A673 (cell line): ENCODE data around the gene UNC79.

Source experiments
- CTCF ChIP-seq: fragments of 300-800, 200-600 bp; sonication (generic); conservative IDR thresholded peaks from 2 replicates; pipeline ENCODE4 v1.5.1; 2017; ENCODE audit warnings: low read depth, mild to moderate bottlenecking, antibody characterized with exemption, low read length, moderate library complexity, mixed read lengths
- EZH2 ChIP-seq: fragments of 200-600 bp; sonication (generic); IDR thresholded peaks from 2 replicates; pipeline ENCODE4 v1.6.1; 2017; ENCODE audit warnings: borderline replicate concordance, low read depth, mild to moderate bottlenecking, mixed read lengths, antibody characterized with exemption, low read length; ENCODE audit not compliant: poor library complexity, severe bottlenecking

GRCh38 chr14:93426750-93427149 lies 4.0 kb upstream of the UNC79 start:
- TF ChIP-seq CTCF: no peak
- no peak for TF ChIP-seq EZH2
